Brain microvascular endothelial cell (primary cell): ENCODE data around the gene NR2F2.

ENCODE experiments used
- DNase-seq: peaks from one replicate; pipeline ENCODE4 v3.0.0-alpha.2; 2020
- H3K27ac ChIP-seq: fragments of 250-450 bp; sonication (Bioruptor Pico); 2 replicates; pipeline ENCODE4 v1.5.1; 2020; ENCODE audit warnings: mild to moderate bottlenecking, moderate library complexity
- H3K27me3 ChIP-seq: fragments of 250-450 bp; sonication (Bioruptor Pico); replicated peaks from 2 replicates; pipeline ENCODE4 v1.5.1; 2020; ENCODE audit warnings: mild to moderate bottlenecking
- H3K36me3 ChIP-seq: fragments of 250-450 bp; sonication (Bioruptor Pico); replicated peaks from 2 replicates; pipeline ENCODE4 v1.5.1; 2020; ENCODE audit warnings: mild to moderate bottlenecking
- H3K4me3 ChIP-seq: 2 replicates; pipeline ENCODE4 v1.5.1; 2011; ENCODE audit warnings: low read depth, mild to moderate bottlenecking, control low read depth, low read length, moderate library complexity
- in situ Hi-C: cut with HindIII; loops from 2 replicates; pipeline ENCODE4 v1.10.0; 2017; ENCODE audit warnings: low sequenced_read_pairs, low pct_ligation_motif_present
- TF ChIP-seq, protein P1 (sequence below): IDR thresholded peaks from 2 replicates; pipeline ENCODE4 v1.5.1; 2011; ENCODE audit warnings: low read depth, mild to moderate bottlenecking, moderate library complexity, low read length, control low read depth, inconsistent platforms; ENCODE audit errors: missing control alignments

NR2F2 gene

DNA sequence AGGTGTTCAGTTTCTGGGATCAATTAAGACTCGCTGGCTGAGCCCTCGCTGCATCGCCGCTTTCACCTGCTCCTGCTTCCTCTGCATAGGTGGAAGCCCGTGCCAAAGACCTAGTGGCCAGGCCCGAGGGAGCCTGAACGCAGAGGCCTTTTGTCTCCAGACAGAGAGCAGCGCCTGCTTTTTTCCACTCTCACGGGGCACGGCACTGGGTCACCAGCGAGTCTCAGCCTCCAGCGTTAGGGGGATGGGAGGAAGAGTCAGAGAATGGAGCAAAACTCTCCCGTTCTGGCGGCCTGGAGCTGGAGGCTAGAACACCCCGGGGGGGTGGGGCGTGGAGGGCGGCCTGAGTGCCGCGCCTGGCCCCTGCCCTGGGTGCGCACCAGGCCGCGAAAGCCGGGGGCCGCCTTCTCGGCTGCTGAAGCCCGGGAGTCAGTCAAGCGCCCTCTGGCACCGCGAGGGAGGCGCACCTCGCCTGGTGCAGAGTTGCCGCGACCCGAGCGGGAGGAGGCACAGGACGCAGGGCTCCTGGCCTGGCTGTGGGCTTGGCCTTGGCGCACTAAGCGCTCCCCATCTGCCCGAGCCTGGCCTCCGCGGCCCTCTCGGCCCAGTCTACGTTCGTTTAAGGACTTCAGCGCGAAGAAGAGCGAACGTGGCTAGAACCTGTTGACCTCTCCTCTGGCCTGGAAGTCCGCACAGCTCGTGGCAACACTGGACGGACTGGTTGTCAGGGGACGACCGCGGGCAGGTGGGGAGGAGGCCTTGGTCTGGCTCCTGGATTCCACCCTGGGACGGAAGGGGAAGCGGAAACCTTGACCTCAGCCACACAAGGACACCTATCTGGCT is 21.5 kb downstream of the NR2F2 start:
- in situ Hi-C loops: no loop called here
- TF ChIP-seq, protein P1, sequence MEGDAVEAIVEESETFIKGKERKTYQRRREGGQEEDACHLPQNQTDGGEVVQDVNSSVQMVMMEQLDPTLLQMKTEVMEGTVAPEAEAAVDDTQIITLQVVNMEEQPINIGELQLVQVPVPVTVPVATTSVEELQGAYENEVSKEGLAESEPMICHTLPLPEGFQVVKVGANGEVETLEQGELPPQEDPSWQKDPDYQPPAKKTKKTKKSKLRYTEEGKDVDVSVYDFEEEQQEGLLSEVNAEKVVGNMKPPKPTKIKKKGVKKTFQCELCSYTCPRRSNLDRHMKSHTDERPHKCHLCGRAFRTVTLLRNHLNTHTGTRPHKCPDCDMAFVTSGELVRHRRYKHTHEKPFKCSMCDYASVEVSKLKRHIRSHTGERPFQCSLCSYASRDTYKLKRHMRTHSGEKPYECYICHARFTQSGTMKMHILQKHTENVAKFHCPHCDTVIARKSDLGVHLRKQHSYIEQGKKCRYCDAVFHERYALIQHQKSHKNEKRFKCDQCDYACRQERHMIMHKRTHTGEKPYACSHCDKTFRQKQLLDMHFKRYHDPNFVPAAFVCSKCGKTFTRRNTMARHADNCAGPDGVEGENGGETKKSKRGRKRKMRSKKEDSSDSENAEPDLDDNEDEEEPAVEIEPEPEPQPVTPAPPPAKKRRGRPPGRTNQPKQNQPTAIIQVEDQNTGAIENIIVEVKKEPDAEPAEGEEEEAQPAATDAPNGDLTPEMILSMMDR: no peak
- peak overlapping the region; percentile 26 for H3K4me3 ChIP-seq
- no peaks in the 10 kb centered on the region for H3K27me3 ChIP-seq
- H3K36me3 ChIP-seq: peaks cover 5% of the 10 kb centered on the region
- DNase-seq: peak; percentile 35
- H3K27ac ChIP-seq: peak overlapping the region; percentile 77

DNA sequence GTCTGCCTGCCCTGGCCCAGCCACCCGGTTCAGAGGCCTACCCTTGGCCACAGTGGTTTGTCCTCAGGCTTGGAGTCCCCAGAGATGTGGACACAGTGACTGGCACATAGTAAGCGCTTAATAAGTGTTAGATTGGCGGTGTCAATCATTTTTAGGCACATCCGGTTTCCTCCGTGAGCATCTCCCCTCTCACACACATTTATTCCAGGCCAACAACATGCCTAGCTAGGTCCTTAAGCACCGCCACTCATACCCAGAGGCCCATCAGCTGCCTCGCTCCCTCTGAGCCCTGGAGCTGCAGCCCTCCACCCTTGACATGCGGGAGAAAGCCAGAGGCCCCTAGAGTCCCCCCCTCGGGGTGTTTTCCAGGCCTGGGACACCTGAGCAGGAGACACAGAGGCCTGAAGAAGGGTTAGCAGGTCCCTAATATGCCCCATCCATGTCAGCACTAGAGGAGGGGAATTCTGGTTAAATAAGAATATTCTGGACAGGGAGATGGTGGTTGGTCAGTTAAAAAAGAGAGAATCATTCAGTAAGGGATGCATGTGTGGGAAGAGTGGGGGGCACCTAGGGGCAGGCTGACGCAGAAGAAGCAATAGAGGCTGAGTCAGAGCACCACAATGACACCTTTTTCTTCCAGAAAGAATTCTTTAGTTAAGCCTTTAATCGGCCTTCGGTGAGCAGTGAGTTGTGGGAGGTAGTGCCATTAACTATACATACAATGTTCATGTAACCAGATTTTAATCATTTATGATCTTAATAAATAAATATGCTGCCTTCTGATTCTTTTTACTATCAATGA is 22.3 kb downstream of the NR2F2 start:
- Histone ChIP-seq H3K4me3 (peak overlapping the region; percentile 68), H3K36me3 (peaks cover 5% of the 10 kb centered on the region), H3K27ac (peak overlapping the region; percentile 77), H3K27me3 (no peaks in the 10 kb centered on the region)
- in situ Hi-C loops: no loop called here
- peak; percentile 69 for DNase-seq
- TF ChIP-seq, protein P1: no peak

GRCh38 chr15:96353416-96353929 is 23.0 kb downstream of the NR2F2 start:
- no peaks in the 10 kb centered on the region for H3K27me3 ChIP-seq
- in situ Hi-C loops: no loop called here
- peak overlapping the region; percentile 77 for H3K27ac ChIP-seq
- TF ChIP-seq, protein P1: no peak
- H3K36me3 ChIP-seq: peaks cover 5% of the 10 kb centered on the region
- H3K4me3 ChIP-seq: peak overlapping the region; percentile 68
- DNase-seq: peak; percentile 12

GRCh38 chr15:96353930-96354730 is 23.6 kb downstream of the NR2F2 start:
- peak overlapping the region; percentile 77 for H3K27ac ChIP-seq
- H3K27me3 ChIP-seq: no peaks in the 10 kb centered on the region

More at GRCh38 chr15:96353930-96354730, 23.6 kb downstream of the NR2F2 start:
- H3K36me3 ChIP-seq: peaks cover 5% of the 10 kb centered on the region
- TF ChIP-seq, protein P1: peak; percentile 89
- peak; percentile 62 for DNase-seq
- peak overlapping the region; percentile 68 for H3K4me3 ChIP-seq
- in situ Hi-C loops: no loop called here
